Hepatocyte (in vitro differentiated cells): ENCODE measurements around the gene FSD1. TPM values are rescaled to one million over a fixed set of nuclear protein-coding genes. Genes with fewer than 3 reads are reported as not detected.

Experiments
- DNase-seq: peaks from one replicate; pipeline ENCODE4 v3.0.0-alpha.2; 2016; ENCODE audit warnings: low spot score
- H2AFZ ChIP-seq: fragments of 200-600 bp; sonication (generic); 2 replicates; pipeline ENCODE4 v1.6.0; 2016; ENCODE audit warnings: antibody characterized with exemption, mild to moderate bottlenecking
- H3K27ac ChIP-seq: fragments of 200-600 bp; sonication (generic); 2 replicates; pipeline ENCODE4 v1.5.1; 2016; ENCODE audit warnings: mild to moderate bottlenecking
- H3K27me3 ChIP-seq: fragments of 200-600 bp; sonication (generic); 2 replicates; pipeline ENCODE4 v1.6.1; 2016
- H3K36me3 ChIP-seq: fragments of 200-600 bp; sonication (generic); replicated peaks from 2 replicates; pipeline ENCODE4 v1.5.1; 2016; ENCODE audit warnings: low read depth; ENCODE audit not compliant: insufficient read depth
- H3K4me1 ChIP-seq: fragments of 200-600 bp; sonication (generic); 2 replicates; pipeline ENCODE4 v1.5.1; 2016; ENCODE audit warnings: mild to moderate bottlenecking, moderate library complexity; ENCODE audit not compliant: insufficient read depth
- H3K4me2 ChIP-seq: fragments of 200-600 bp; sonication (generic); 2 replicates; pipeline ENCODE4 v1.6.0; 2016
- H3K4me3 ChIP-seq: fragments of 200-600 bp; sonication (generic); 2 replicates; pipeline ENCODE4 v1.5.1; 2016; ENCODE audit warnings: mild to moderate bottlenecking
- H3K79me2 ChIP-seq: fragments of 200-600 bp; sonication (generic); 2 replicates; pipeline ENCODE4 v1.6.0; 2017; ENCODE audit warnings: mild to moderate bottlenecking
- H3K9me2 ChIP-seq: fragments of 200-600 bp; sonication (generic); replicated peaks from 2 replicates; pipeline ENCODE4 v1.6.0; 2017; ENCODE audit warnings: mild to moderate bottlenecking; ENCODE audit not compliant: insufficient read depth
- H3K9me3 ChIP-seq: fragments of 200-600 bp; sonication (generic); 2 replicates; pipeline ENCODE4 v1.5.1; 2016; ENCODE audit warnings: low read depth, mild to moderate bottlenecking
- H4K20me1 ChIP-seq: fragments of 200-600 bp; sonication (generic); 2 replicates; pipeline ENCODE4 v1.6.0; 2016; ENCODE audit warnings: mild to moderate bottlenecking; ENCODE audit not compliant: insufficient read depth, poor library complexity, severe bottlenecking
- CTCF ChIP-seq: fragments of 200-600 bp; sonication (generic); IDR thresholded peaks from 2 replicates; pipeline ENCODE4 v1.5.1; 2016; ENCODE audit warnings: antibody characterized with exemption, mild to moderate bottlenecking; ENCODE audit not compliant: poor library complexity
- EZH2 ChIP-seq: fragments of 200-600 bp; sonication (generic); IDR thresholded peaks from 2 replicates; pipeline ENCODE4 v1.6.1; 2016; ENCODE audit warnings: antibody characterized with exemption, mild to moderate bottlenecking, borderline replicate concordance
- EZH2phosphoT487 ChIP-seq: fragments of 200-600 bp; sonication (generic); IDR thresholded peaks from one replicate; pipeline ENCODE4 v1.6.1; 2018; ENCODE audit warnings: antibody characterized with exemption, mild to moderate bottlenecking, low read depth, moderate library complexity; ENCODE audit not compliant: unreplicated experiment, severe bottlenecking
- WGBS: methylation state at CpG from one replicate; pipeline ENCODE4 v1.1.6; 2016; ENCODE audit warnings: low lambda C conversion rate; ENCODE audit errors: missing lambda C conversion rate; 5-methylcytosine and 5-hydroxymethylcytosine counted together
- polyA plus RNA-seq: library from polyadenylated mRNA; unstranded; fragments of >200 nt; fragmentation: Nextera tagmentation; extraction: Ambion mirVana; gene quantifications from 2 replicates; pipeline ENCODE4 v1.2.1, GENCODE V29; 2016
- total RNA-seq: library from RNA; depleted of rRNA; stranded (reverse); fragments of >200 nt; gene quantifications from 2 replicates; pipeline ENCODE4 v1.2.3, GENCODE V29; 2014

The FSD1 gene
- total and polyA plus RNA-seq, 2 experiments from 2014 or later, result 2.8 to 6.3 TPM

- Histone ChIP-seq H3K9me2 (no peaks in the 10 kb centered on the region), H3K9me3 (no peaks in the 10 kb centered on the region), H3K4me3 (no peak overlapping the region), H3K27me3 (no peaks in the 10 kb centered on the region), H4K20me1 (no peaks in the 10 kb centered on the region), H2AFZ (peak overlapping the region; percentile 63), H3K4me2 (peak overlapping the region; percentile 79), H3K27ac (no peak overlapping the region), H3K79me2 (no peaks in the 10 kb centered on the region), H3K36me3 (no peaks in the 10 kb centered on the region), H3K4me1 (no peaks in the 10 kb centered on the region)
- DNase-seq, result no peak
- WGBS, result 64% methylated on average over 17 of the region's 18 CpGs
- no peak for TF ChIP-seq EZH2
These were observed 420 bp upstream of the FSD1 start for GRCh38 chr19:4303819-4304537.

GRCh38 chr19:4305257-4305612, 837 bp downstream of the FSD1 start:
- 79% methylated on average over 7 of the region's 7 CpGs for WGBS
- H3K4me3 ChIP-seq, result no peak overlapping the region
- no peak overlapping the region for H2AFZ ChIP-seq
- H4K20me1 ChIP-seq, result no peaks in the 10 kb centered on the region
- no peak overlapping the region for H3K4me2 ChIP-seq
- no peak for TF ChIP-seq CTCF
- no peak for TF ChIP-seq EZH2
- TF ChIP-seq EZH2phosphoT487, result no peak
- no peak for DNase-seq
- H3K79me2 ChIP-seq, result no peaks in the 10 kb centered on the region
- H3K27me3 ChIP-seq, result no peaks in the 10 kb centered on the region
- no peaks in the 10 kb centered on the region for H3K36me3 ChIP-seq
- H3K9me3 ChIP-seq, result no peaks in the 10 kb centered on the region
- H3K9me2 ChIP-seq, result no peaks in the 10 kb centered on the region
- no peak overlapping the region for H3K27ac ChIP-seq
- H3K4me1 ChIP-seq, result no peaks in the 10 kb centered on the region

GRCh38 chr19:4305659-4306058, 1.3 kb downstream of the FSD1 start:
- no peak overlapping the region for H3K4me3 ChIP-seq
- no peak overlapping the region for H2AFZ ChIP-seq
- no peaks in the 10 kb centered on the region for H3K36me3 ChIP-seq
- no peaks in the 10 kb centered on the region for H3K4me1 ChIP-seq
- no peak for TF ChIP-seq EZH2phosphoT487
- no peak for TF ChIP-seq CTCF
- no peak for TF ChIP-seq EZH2
- no peak overlapping the region for H3K27ac ChIP-seq
- no peaks in the 10 kb centered on the region for H3K9me2 ChIP-seq
- WGBS, result 93% methylated on average over 16 of the region's 16 CpGs
- no peaks in the 10 kb centered on the region for H3K27me3 ChIP-seq
- DNase-seq, result no peak
- no peaks in the 10 kb centered on the region for H3K9me3 ChIP-seq
- no peaks in the 10 kb centered on the region for H4K20me1 ChIP-seq
- no peak overlapping the region for H3K4me2 ChIP-seq
- no peaks in the 10 kb centered on the region for H3K79me2 ChIP-seq

GRCh38 chr19:4310247-4311121, 6.1 kb downstream of the FSD1 start:
- Histone ChIP-seq H3K36me3 (no peaks in the 10 kb centered on the region), H3K4me3 (no peak overlapping the region), H3K79me2 (no peaks in the 10 kb centered on the region), H3K9me2 (no peaks in the 10 kb centered on the region), H3K4me2 (no peak overlapping the region), H3K9me3 (no peaks in the 10 kb centered on the region), H3K27ac (no peak overlapping the region), H2AFZ (no peak overlapping the region), H4K20me1 (no peaks in the 10 kb centered on the region), H3K4me1 (no peaks in the 10 kb centered on the region), H3K27me3 (no peaks in the 10 kb centered on the region)
- TF ChIP-seq EZH2phosphoT487 (no peak), EZH2 (no peak), CTCF (no peak)
- no peak for DNase-seq
- WGBS, result 96% methylated on average over 22 of the region's 22 CpGs
